Skeletal muscle tissue (tissue), 4 donors: ENCODE data around the gene SLC6A19. TPM values are rescaled to one million over a fixed set of nuclear protein-coding genes. Genes with fewer than 3 reads are reported as not detected.

ENCODE experiments used
- H3K27ac ChIP-seq: one replicate; pipeline ENCODE4 v1.7.0; 2013; ENCODE audit warnings: mild to moderate bottlenecking, low read depth, low read length, inconsistent platforms
- H3K27me3 ChIP-seq, 3 donors: one replicate each; pipeline ENCODE4 v1.7.0; 2013; ENCODE audit warnings: low read length in 3 of 3; ENCODE audit not compliant: control insufficient read depth in 3 of 3, insufficient read depth in 3 of 3
- H3K36me3 ChIP-seq, 3 donors: one replicate each; pipeline ENCODE4 v1.7.0; 2013; ENCODE audit warnings: low read length in 3 of 3; ENCODE audit not compliant: control insufficient read depth in 3 of 3, insufficient read depth in 3 of 3
- H3K4me1 ChIP-seq, 3 donors: one replicate each; pipeline ENCODE4 v1.7.0; 2013; ENCODE audit warnings: low read length in 3 of 3, mild to moderate bottlenecking in 3 of 3; ENCODE audit not compliant: control insufficient read depth in 3 of 3, insufficient read depth in 3 of 3
- H3K4me3 ChIP-seq, 3 donors: one replicate each; pipeline ENCODE4 v1.7.0; 2013; ENCODE audit warnings: low read length in 3 of 3
- H3K9ac ChIP-seq, 3 donors: one replicate each; pipeline ENCODE4 v1.7.0; 2013; ENCODE audit warnings: low read length in 3 of 3, mild to moderate bottlenecking in 3 of 3, moderate library complexity in 2 of 3, low read depth in 1 of 3
- H3K9me3 ChIP-seq, 3 donors: one replicate each; pipeline ENCODE4 v1.7.0; 2013; ENCODE audit warnings: low read length in 3 of 3; ENCODE audit not compliant: control insufficient read depth in 3 of 3
- total RNA-seq: library from RNA; depleted of rRNA; stranded (reverse); fragments of >200 nt; gene quantifications from one replicate; pipeline ENCODE4 v1.2.3, GENCODE V29; 2014
- donor health status: Osteomylitis.

Gene SLC6A19
- total RNA-seq, 1 donor from 2014 or later: under 0.01 TPM

- no peak overlapping the region for H3K9ac ChIP-seq
- no peaks in the 10 kb centered on the region for H3K9me3 ChIP-seq
- peaks cover 31 to 47% (median 39%) of the 10 kb centered on the region in 3 donors for H3K27me3 ChIP-seq
- no peaks in the 10 kb centered on the region for H3K36me3 ChIP-seq
- no peaks in the 10 kb centered on the region for H3K4me1 ChIP-seq
- H3K27ac ChIP-seq: no peak overlapping the region
- no peak overlapping the region for H3K4me3 ChIP-seq
Measured at GRCh38 chr5:1200495-1201326, 684 bp upstream of the SLC6A19 start.

GRCh38 chr5:1202026-1202797 lies 817 bp downstream of the SLC6A19 start:
- Histone ChIP-seq H3K36me3 (no peaks in the 10 kb centered on the region), H3K9ac (no peak overlapping the region), H3K9me3 (no peaks in the 10 kb centered on the region), H3K27me3 (peaks cover 37 to 54% (median 43%) of the 10 kb centered on the region in 3 donors), H3K4me3 (no peak overlapping the region), H3K27ac (no peak overlapping the region), H3K4me1 (no peaks in the 10 kb centered on the region)

GRCh38 chr5:1202798-1203185 lies 1.4 kb downstream of the SLC6A19 start:
- peaks cover 42 to 59% (median 48%) of the 10 kb centered on the region in 3 donors for H3K27me3 ChIP-seq
- H3K27ac ChIP-seq: no peak overlapping the region
- H3K4me1 ChIP-seq: no peaks in the 10 kb centered on the region
- H3K9me3 ChIP-seq: no peaks in the 10 kb centered on the region
- no peak overlapping the region for H3K4me3 ChIP-seq
- H3K9ac ChIP-seq: no peak overlapping the region
- no peaks in the 10 kb centered on the region for H3K36me3 ChIP-seq

- Histone ChIP-seq H3K4me1 (no peaks in the 10 kb centered on the region), H3K36me3 (no peaks in the 10 kb centered on the region), H3K27ac (no peak overlapping the region), H3K4me3 (no peak overlapping the region), H3K9ac (no peak overlapping the region), H3K27me3 (peaks cover 44 to 59% (median 49%) of the 10 kb centered on the region in 3 donors), H3K9me3 (no peaks in the 10 kb centered on the region)
Measured at GRCh38 chr5:1203311-1203967, 2.0 kb downstream of the SLC6A19 start.

GRCh38 chr5:1203968-1204692 lies 2.7 kb downstream of the SLC6A19 start:
- no peaks in the 10 kb centered on the region for H3K4me1 ChIP-seq
- H3K4me3 ChIP-seq: no peak overlapping the region
- peaks cover 46 to 62% (median 54%) of the 10 kb centered on the region in 3 donors for H3K27me3 ChIP-seq
- no peak overlapping the region for H3K9ac ChIP-seq
- H3K27ac ChIP-seq: no peak overlapping the region
- H3K9me3 ChIP-seq: no peaks in the 10 kb centered on the region
- H3K36me3 ChIP-seq: no peaks in the 10 kb centered on the region

- no peaks in the 10 kb centered on the region for H3K4me1 ChIP-seq
Measured at GRCh38 chr5:1204693-1205242, 3.4 kb downstream of the SLC6A19 start.

GRCh38 chr5:1205255-1206180 lies 4.1 kb downstream of the SLC6A19 start:
- no peak overlapping the region for H3K4me3 ChIP-seq
- no peak overlapping the region for H3K9ac ChIP-seq
- no peaks in the 10 kb centered on the region for H3K4me1 ChIP-seq
- H3K9me3 ChIP-seq: no peaks in the 10 kb centered on the region
- peaks cover 42 to 61% (median 56%) of the 10 kb centered on the region in 3 donors for H3K27me3 ChIP-seq
- no peaks in the 10 kb centered on the region for H3K36me3 ChIP-seq
- H3K27ac ChIP-seq: no peak overlapping the region

More at GRCh38 chr5:1204693-1205242, 3.4 kb downstream of the SLC6A19 start:
- Histone ChIP-seq H3K27ac (no peak overlapping the region), H3K4me3 (no peak overlapping the region), H3K9ac (no peak overlapping the region), H3K27me3 (peaks cover 46 to 62% (median 56%) of the 10 kb centered on the region in 3 donors), H3K36me3 (no peaks in the 10 kb centered on the region), H3K9me3 (no peaks in the 10 kb centered on the region)

GRCh38 chr5:1206521-1207412 lies 5.4 kb downstream of the SLC6A19 start:
- no peak overlapping the region for H3K4me3 ChIP-seq
- H3K27ac ChIP-seq: no peak overlapping the region
- H3K9me3 ChIP-seq: peaks cover 0 to 3% (median 0%) of the 10 kb centered on the region in 3 donors
- H3K36me3 ChIP-seq: no peaks in the 10 kb centered on the region
- H3K4me1 ChIP-seq: no peaks in the 10 kb centered on the region
- no peak overlapping the region for H3K9ac ChIP-seq
- peaks cover 45 to 57% (median 56%) of the 10 kb centered on the region in 3 donors for H3K27me3 ChIP-seq
